K562 (cell line): ENCODE data around the gene FFAR4. TPM values are rescaled to one million over a fixed set of nuclear protein-coding genes. Genes with fewer than 3 reads are reported as not detected.

ENCODE experiments used
- ATAC-seq: fragments of 200-7000 bp; cut with Tn5 transposase; 3 replicates; pipeline ENCODE4 v1.9.1; 2020; ENCODE audit warnings: moderate library complexity
- BruUV-seq: library from RNA; stranded (reverse); fragments of 400-500 nt; replicated peaks from 2 replicates; lab custom pipeline; 2021; lab: Mats Ljungman, UMichigan
- CTCF ChIA-PET: fragments of 300-600 bp; formaldehyde crosslinking; extraction: SDS; loops from one replicate; lab custom pipeline; 2021; ENCODE audit warnings: low intra/inter-chr PET ratio; lab: Yijun Ruan, JAX
- POLR2A ChIA-PET: fragments of 300-600, 350-650 bp; sonication (Branson Sonifier 250); formaldehyde crosslinking; extraction: SDS; loops from one replicate; lab custom pipeline; 2021; ENCODE audit warnings: antibody characterized with exemption, inconsistent platforms; lab: Yijun Ruan, JAX
- DNase-seq, 4 experiments: peaks; one replicate each; pipeline versions ENCODE4 v3.0.0 to v3.0.0-alpha.2; 2011 to 2018; ENCODE audit warnings: low spot score in 3 of 4, mixed read lengths in 3 of 4; ENCODE audit errors: extremely low read depth in 1 of 4
- FAIRE-seq: peaks from 2 replicates; lab custom pipeline; 2011; peaks lifted over from hg19 to GRCh38; lab: Jason Lieb, UNC
- H2AFZ ChIP-seq: 2 replicates; pipeline ENCODE4 v1.6.0; 2011; ENCODE audit warnings: low read depth, low read length, control low read depth, inconsistent platforms
- H3K27ac ChIP-seq: fragments of 200-600 bp; 3 replicates; pipeline ENCODE4 v1.8.0; 2011; ENCODE audit warnings: low read depth, mild to moderate bottlenecking, control low read depth, inconsistent platforms, low read length, moderate library complexity, mixed read lengths; ENCODE audit errors: extremely low read depth
- H3K27me3 ChIP-seq, 2 experiments: fragments of 300-600 bp in 1 of 2; 2 replicates in 1 of 2; 3 replicates in 1 of 2; pipeline versions ENCODE4 v1.6.0 to v1.8.0; 2011; ENCODE audit warnings: inconsistent platforms in 2 of 2, low read length in 2 of 2, mild to moderate bottlenecking in 1 of 2, mixed read lengths in 1 of 2, moderate library complexity in 1 of 2; ENCODE audit not compliant: control insufficient read depth in 2 of 2, insufficient read depth in 2 of 2
- H3K36me3 ChIP-seq: fragments of 300-600 bp; 3 replicates; pipeline ENCODE4 v1.8.0; 2011; ENCODE audit warnings: mild to moderate bottlenecking, low read length, inconsistent platforms; ENCODE audit not compliant: control insufficient read depth, insufficient read depth
- H3K4me1 ChIP-seq, 2 experiments: fragments of 200-600 bp in 1 of 2; replicated peaks in 1 of 2; 2 replicates in 1 of 2; 3 replicates in 1 of 2; pipeline versions ENCODE4 v1.5.1 to v1.8.0; 2011; ENCODE audit warnings: inconsistent platforms in 2 of 2, low read length in 2 of 2, mild to moderate bottlenecking in 1 of 2, mixed read lengths in 1 of 2, moderate library complexity in 1 of 2; ENCODE audit not compliant: control insufficient read depth in 2 of 2, insufficient read depth in 2 of 2
- H3K4me2 ChIP-seq: 2 replicates; pipeline ENCODE4 v1.6.1; 2011; ENCODE audit warnings: low read length, control low read depth, inconsistent platforms, mixed read lengths; ENCODE audit not compliant: insufficient read depth
- H3K4me3 ChIP-seq: fragments of 200-600 bp; sonication (generic), shearing (Covaris generic); 2 replicates; pipeline ENCODE4 v1.5.1; 2016; ENCODE audit warnings: control low read depth, inconsistent platforms
- H3K79me2 ChIP-seq: fragments of 200-600 bp; 3 replicates; pipeline ENCODE4 v1.8.0; 2011; ENCODE audit warnings: low read length, inconsistent platforms; ENCODE audit not compliant: control insufficient read depth, insufficient read depth
- H3K9ac ChIP-seq, 2 experiments: 2 replicates each; pipeline versions ENCODE4 v1.6.0 to v1.6.1; 2011; ENCODE audit warnings: low read depth in 2 of 2, low read length in 2 of 2, control low read depth in 1 of 2, inconsistent platforms in 1 of 2, mild to moderate bottlenecking in 1 of 2, mixed read lengths in 1 of 2; ENCODE audit not compliant: insufficient read depth in 1 of 2
- H3K9me1 ChIP-seq: one replicate; pipeline ENCODE4 v1.6.0; 2011; ENCODE audit warnings: inconsistent platforms, mild to moderate bottlenecking, low read length, moderate library complexity; ENCODE audit not compliant: control insufficient read depth, insufficient read depth
- H3K9me3 ChIP-seq: replicated peaks from 2 replicates; pipeline ENCODE4 v1.5.1; 2011; ENCODE audit warnings: low read depth, low read length, inconsistent platforms; ENCODE audit not compliant: control insufficient read depth, insufficient read depth
- H4K20me1 ChIP-seq: replicated peaks from 2 replicates; pipeline ENCODE4 v1.6.1; 2011; ENCODE audit warnings: low read length, inconsistent platforms, mixed read lengths; ENCODE audit not compliant: control insufficient read depth, insufficient read depth
- HDGF ChIP-seq: fragments of 450-650 bp; IDR thresholded peaks from 2 replicates; pipeline ENCODE4 v1.6.1; 2016
- RBM25 ChIP-seq: fragments of 200-400 bp; formaldehyde crosslinking; IDR thresholded peaks from 2 replicates; pipeline ENCODE4 v1.6.1; 2018; ENCODE audit warnings: low read length, low read depth, moderate library complexity; ENCODE audit not compliant: severe bottlenecking
- RFX1 ChIP-seq: fragments of 450-650 bp; IDR thresholded peaks from 2 replicates; pipeline ENCODE4 v1.6.1; 2016; ENCODE audit warnings: mild to moderate bottlenecking, moderate library complexity
- SMAD2 ChIP-seq: fragments of 150-350 bp; IDR thresholded peaks from 2 replicates; pipeline ENCODE4 v1.6.1; 2014; ENCODE audit warnings: low read depth, mild to moderate bottlenecking, low read length
- SP2 ChIP-seq: IDR thresholded peaks from 2 replicates; pipeline ENCODE4 v1.6.1; 2011; ENCODE audit warnings: mild to moderate bottlenecking, low read depth, low read length, moderate library complexity; ENCODE audit not compliant: poor library complexity, severe bottlenecking; ENCODE audit errors: extremely low read depth
- TBL1XR1 ChIP-seq, 2 experiments: IDR thresholded peaks; 2 replicates each; pipeline ENCODE4 v1.6.1; 2012; ENCODE audit warnings: improper control_type of control experiment in 2 of 2, low read length in 2 of 2, mild to moderate bottlenecking in 1 of 2
- ZNF184 ChIP-seq: sonication (generic); formaldehyde crosslinking; IDR thresholded peaks from 2 replicates; pipeline ENCODE4 v1.5.0; 2020; ENCODE audit warnings: missing genetic modification reagents
- ZNF239 ChIP-seq: fragments of 250-450 bp; sonication (Bioruptor Pico); IDR thresholded peaks from 2 replicates; pipeline ENCODE4 v1.4.0; 2020; ENCODE audit warnings: mild to moderate bottlenecking
- ZNF274 ChIP-seq: IDR thresholded peaks from 2 replicates; pipeline ENCODE4 v1.6.1; 2011; ENCODE audit warnings: low read depth, mild to moderate bottlenecking, low read length, moderate library complexity, borderline replicate concordance
- ZNF316 ChIP-seq: fragments of 450-650 bp; IDR thresholded peaks from 2 replicates; pipeline ENCODE4 v1.6.1; 2016
- whole genome bisulfite sequencing: fragments of 100-300 bp; shearing (Covaris generic); methylation state at CpG from one replicate; pipeline ENCODE4 v1.1.6; 2016; ENCODE audit warnings: low coverage, mixed read lengths; ENCODE audit not compliant: insufficient coverage; ENCODE audit errors: missing lambda C conversion rate; 5-methylcytosine and 5-hydroxymethylcytosine counted together
- in situ Hi-C: fragments of 300-500 bp; cut with MboI; formaldehyde crosslinking; loops from 4 replicates; pipeline ENCODE4 v1.15.0; 2018; ENCODE audit warnings: inconsistent platforms, mixed read lengths
- intact Hi-C: fragments of 100-400 bp; cut with micrococcal nuclease; formaldehyde crosslinking; loops from 2 replicates; pipeline ENCODE4 v1.14.2; 2022
- polyA plus RNA-seq, 8 experiments: library from polyadenylated mRNA; depleted of rRNA in 4 of 8; stranded (reverse) in 5 of 8; unstranded in 3 of 8; fragments of >200 nt; fragmentation: Nextera tagmentation in 2 of 8; fragmentation: Illumina TruSeq in 1 of 8; extraction: Ambion mirVana in 2 of 8; extraction: Trizol in 1 of 8; gene quantifications; 2 replicates each; pipeline versions ENCODE4 v1.2.1 to v1.2.3, GENCODE V29; 2011 to 2014; ENCODE audit warnings: inconsistent platforms in 1 of 8, missing spikeins in 1 of 8
- total RNA-seq, 7 experiments: library from RNA; depleted of rRNA in 6 of 7; stranded (reverse); fragments of >200 nt in 6 of 7; fragmentation: Illumina TruSeq in 2 of 7; extraction: Trizol in 2 of 7; gene quantifications; 2 replicates each; pipeline versions ENCODE4 v1.2.1 to v1.2.3, GENCODE V29; 2011 to 2021; ENCODE audit warnings: low replicate concordance in 1 of 7
- TF ChIP-seq, protein P1 (sequence below): sonication (generic); formaldehyde crosslinking; IDR thresholded peaks from 2 replicates; pipeline ENCODE4 v1.8.0; 2022; ENCODE audit warnings: missing genetic modification reagents, mild to moderate bottlenecking, borderline replicate concordance

The FFAR4 gene
- total and polyA plus RNA-seq, 9 of the 15 experiments (the other 6 are each of a cell fraction or from before 2014, with no cell fraction given): not detected

GRCh38 chr10:93579985-93580711 is 13.7 kb downstream of the FFAR4 start:
- Histone ChIP-seq H3K79me2 (no peaks in the 10 kb centered on the region), H3K4me3 (no peak overlapping the region), H3K36me3 (no peaks in the 10 kb centered on the region), H3K27me3 (peaks cover 0 to 14% of the 10 kb centered on the region in 2 experiments; a peak in 2 of 5 replicates), H3K27ac (no peak overlapping the region), H3K9me1 (no peaks in the 10 kb centered on the region), H3K4me1 (no peaks in the 10 kb centered on the region), H4K20me1 (no peaks in the 10 kb centered on the region)
- no peak for FAIRE-seq
- ATAC-seq: no peak
- 4% methylated on average over 3 of the region's 3 CpGs for WGBS
- no TSS peak for BruUV-seq
- intact Hi-C loops (no loop called here), in situ Hi-C loops (no loop called here)
- TF ChIP-seq ZNF184 (CRISPR knock-in tag) (peak; percentile 90), RBM25 (peak; percentile 47), ZNF239 (CRISPR knock-in tag) (peak; percentile 90), SMAD2 (no peak), ZNF316 (peak; percentile 38; the same call in 1 of the 2 replicates)
- TF ChIP-seq, all 486 proteins: peak for 4
- Histone ChIP-seq H3K4me2 (no peak overlapping the region), H2AFZ (no peak overlapping the region), H3K9me3 (no peaks in the 10 kb centered on the region), H3K9ac (no peak overlapping the region)
- ChIA-PET CTCF (no interaction called here), POLR2A (no interaction called here)
- DNase-seq: no peak

DNA sequence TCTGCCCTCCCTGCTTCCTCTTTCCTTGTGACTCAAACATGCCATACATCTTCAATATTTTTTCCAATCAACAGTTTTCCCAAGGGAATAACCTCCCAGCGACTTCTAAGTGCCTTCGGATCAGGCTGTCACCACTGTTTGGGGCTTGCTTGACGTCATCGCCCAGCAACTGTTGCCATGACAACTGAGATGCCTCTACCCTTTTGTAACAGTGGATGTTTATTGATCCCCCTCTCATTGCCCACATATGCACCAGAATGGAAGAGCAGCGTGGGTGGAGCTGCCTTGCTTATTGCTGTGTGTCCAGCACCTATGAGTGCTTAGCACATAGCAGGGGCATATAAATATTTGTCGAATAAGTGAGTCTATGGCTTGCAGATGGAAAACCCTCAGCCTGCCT is 14.4 kb downstream of the FFAR4 start:
- intact Hi-C loops: no loop called here
- WGBS: 2% methylated on average over 5 of the region's 6 CpGs
- Histone ChIP-seq H3K9ac (no peak overlapping the region), H3K27ac (no peak overlapping the region), H3K4me1 (no peaks in the 10 kb centered on the region; a peak in 1 of 5 replicates), H3K9me1 (no peaks in the 10 kb centered on the region), H3K9me3 (no peaks in the 10 kb centered on the region), H2AFZ (no peak overlapping the region), H4K20me1 (no peaks in the 10 kb centered on the region), H3K79me2 (no peaks in the 10 kb centered on the region), H3K4me2 (no peak overlapping the region), H3K27me3 (peaks cover 0 to 10% of the 10 kb centered on the region in 2 experiments; a peak in 3 of 5 replicates), H3K36me3 (no peaks in the 10 kb centered on the region), H3K4me3 (no peak overlapping the region)
- BruUV-seq: no TSS peak
- POLR2A ChIA-PET: no interaction called here
- ATAC-seq: no peak
- no peak for FAIRE-seq
- DNase-seq: peak in 1 of 4 experiments; percentile 11
- in situ Hi-C loops: no loop called here
- CTCF ChIA-PET: no interaction called here
- TF ChIP-seq, protein P1, sequence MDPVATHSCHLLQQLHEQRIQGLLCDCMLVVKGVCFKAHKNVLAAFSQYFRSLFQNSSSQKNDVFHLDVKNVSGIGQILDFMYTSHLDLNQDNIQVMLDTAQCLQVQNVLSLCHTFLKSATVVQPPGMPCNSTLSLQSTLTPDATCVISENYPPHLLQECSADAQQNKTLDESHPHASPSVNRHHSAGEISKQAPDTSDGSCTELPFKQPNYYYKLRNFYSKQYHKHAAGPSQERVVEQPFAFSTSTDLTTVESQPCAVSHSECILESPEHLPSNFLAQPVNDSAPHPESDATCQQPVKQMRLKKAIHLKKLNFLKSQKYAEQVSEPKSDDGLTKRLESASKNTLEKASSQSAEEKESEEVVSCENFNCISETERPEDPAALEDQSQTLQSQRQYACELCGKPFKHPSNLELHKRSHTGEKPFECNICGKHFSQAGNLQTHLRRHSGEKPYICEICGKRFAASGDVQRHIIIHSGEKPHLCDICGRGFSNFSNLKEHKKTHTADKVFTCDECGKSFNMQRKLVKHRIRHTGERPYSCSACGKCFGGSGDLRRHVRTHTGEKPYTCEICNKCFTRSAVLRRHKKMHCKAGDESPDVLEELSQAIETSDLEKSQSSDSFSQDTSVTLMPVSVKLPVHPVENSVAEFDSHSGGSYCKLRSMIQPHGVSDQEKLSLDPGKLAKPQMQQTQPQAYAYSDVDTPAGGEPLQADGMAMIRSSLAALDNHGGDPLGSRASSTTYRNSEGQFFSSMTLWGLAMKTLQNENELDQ: no peak
- no peak for TF ChIP-seq SP2
- TF ChIP-seq TBL1XR1 (IDR thresholded peaks at IDR 0.05; ENCODE audit: low read length in 2 of 2): no peak
- TF ChIP-seq ZNF274: no peak
- TF ChIP-seq HDGF: no peak
- peak; percentile 88 for TF ChIP-seq RFX1
